ENCODE data around the gene GPR83. TPM values are rescaled to one million over a fixed set of nuclear protein-coding genes. Genes with fewer than 3 reads are reported as not detected.

GPR83 gene
- total RNA-seq, 2 experiments from 2014 or later: 0.03 to 0.10 TPM

- POLR2A ChIA-PET: interaction anchor here (0.7 to 1.2 kb wide), 2 partner anchors 21 to 227 kb away, joined by 3 to 4 read pairs; no protein-coding TSS in a partner anchor
- Histone ChIP-seq H3K9me3 (ENCODE audit: low read length) (peaks cover 7% of the 10 kb centered on the region; the same call in 1 of the 2 replicates), H3K36me3 (ENCODE audit: insufficient read depth, low read length) (peaks cover 69% of the 10 kb centered on the region), H4K20me1 (ENCODE audit: insufficient read depth, low read length) (no peaks in the 10 kb centered on the region), H3K4me1 (ENCODE audit: insufficient read depth, low read length, poor library complexity, severe bottlenecking) (no peaks in the 10 kb centered on the region), H3K27ac (ENCODE audit: low read depth, low read length, poor library complexity, severe bottlenecking) (no peak overlapping the region), H3K79me2 (ENCODE audit: insufficient read depth, low read depth, low read length) (no peaks in the 10 kb centered on the region), H3K4me3 (ENCODE audit: low read depth, low read length, poor library complexity, severe bottlenecking) (no peak overlapping the region), H3K4me2 (ENCODE audit: low read length) (no peak overlapping the region), H3K9me2 (ENCODE audit: insufficient read depth, low read length) (no peaks in the 10 kb centered on the region), H2AFZ (ENCODE audit: low read length) (no peak overlapping the region)
- CTCF ChIA-PET (ENCODE audit: unreplicated experiment): no interaction called here
- intact Hi-C loops (cut with micrococcal nuclease; ENCODE audit: unreplicated experiment): no loop called here
- no peak for DNase-seq (ENCODE audit: low spot score)
- no peak for TF ChIP-seq EZH2phosphoT487 (IDR thresholded peaks at IDR 0.05; ENCODE audit: borderline replicate concordance, low read depth, low read length)
- no peak for TF ChIP-seq CTCF (conservative IDR thresholded peaks at IDR 0.05; ENCODE audit: low read length)
- BruUV-seq (replicated peaks): no TSS peak
Observed at GRCh38 chr11:94449437-94449836, 48.2 kb upstream of the GPR83 start.

DNA sequence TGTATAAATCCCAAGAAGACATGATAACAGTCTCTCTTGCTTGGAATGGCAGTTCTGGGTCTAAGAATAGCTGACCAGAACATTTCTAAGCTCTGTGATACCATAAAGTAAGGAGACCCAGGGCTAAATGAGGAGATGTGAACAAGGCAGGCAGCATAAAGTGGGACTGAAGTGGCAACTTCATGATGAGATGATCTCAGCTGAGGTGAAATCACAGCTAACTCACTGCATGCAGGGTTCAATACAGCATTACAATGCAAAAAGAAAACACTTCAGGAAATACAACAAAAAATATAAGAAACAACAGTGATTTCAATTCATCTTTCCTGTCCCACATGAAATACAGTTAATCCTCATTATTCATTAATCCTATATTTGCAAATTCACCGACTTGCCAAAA, 47.8 kb upstream of the GPR83 start:
- POLR2A ChIA-PET: interaction anchor here (0.7 to 1.2 kb wide), 2 partner anchors 21 to 228 kb away, joined by 3 to 4 read pairs; no protein-coding TSS in a partner anchor
- intact Hi-C loops (cut with micrococcal nuclease; ENCODE audit: unreplicated experiment): no loop called here
- no peak overlapping the region for H3K27ac ChIP-seq (ENCODE audit: low read depth, low read length, poor library complexity, severe bottlenecking)
- CTCF ChIA-PET (ENCODE audit: unreplicated experiment): no interaction called here
- no peaks in the 10 kb centered on the region for H3K9me2 ChIP-seq (ENCODE audit: insufficient read depth, low read length)
- H4K20me1 ChIP-seq (ENCODE audit: insufficient read depth, low read length): no peaks in the 10 kb centered on the region
- H2AFZ ChIP-seq (ENCODE audit: low read length): no peak overlapping the region
- TF ChIP-seq CTCF (conservative IDR thresholded peaks at IDR 0.05; ENCODE audit: low read length) (no peak), EZH2phosphoT487 (IDR thresholded peaks at IDR 0.05; ENCODE audit: borderline replicate concordance, low read depth, low read length) (no peak)
- no peak for DNase-seq (ENCODE audit: low spot score)
- H3K9me3 ChIP-seq (ENCODE audit: low read length): peaks cover 7% of the 10 kb centered on the region; the same call in 1 of the 2 replicates
- H3K79me2 ChIP-seq (ENCODE audit: insufficient read depth, low read depth, low read length): no peaks in the 10 kb centered on the region
- no peaks in the 10 kb centered on the region for H3K4me1 ChIP-seq (ENCODE audit: insufficient read depth, low read length, poor library complexity, severe bottlenecking)
- H3K36me3 ChIP-seq (ENCODE audit: insufficient read depth, low read length): peaks cover 69% of the 10 kb centered on the region
- H3K4me3 ChIP-seq (ENCODE audit: low read depth, low read length, poor library complexity, severe bottlenecking): no peak overlapping the region
- H3K4me2 ChIP-seq (ENCODE audit: low read length): no peak overlapping the region
- BruUV-seq (replicated peaks): no TSS peak

- no peaks in the 10 kb centered on the region for H4K20me1 ChIP-seq (ENCODE audit: insufficient read depth, low read length)
- no peak overlapping the region for H2AFZ ChIP-seq (ENCODE audit: low read length)
- no peak overlapping the region for H3K27ac ChIP-seq (ENCODE audit: low read depth, low read length, poor library complexity, severe bottlenecking)
- no peak overlapping the region for H3K4me2 ChIP-seq (ENCODE audit: low read length)
- H3K36me3 ChIP-seq (ENCODE audit: insufficient read depth, low read length): peaks cover 68% of the 10 kb centered on the region
- ChIA-PET POLR2A (interaction anchor here (0.7 to 1.1 kb wide), 2 partner anchors 10 to 448 kb away, joined by 4 to 5 read pairs; no protein-coding TSS in a partner anchor), CTCF (ENCODE audit: unreplicated experiment) (no interaction called here)
- H3K79me2 ChIP-seq (ENCODE audit: insufficient read depth, low read depth, low read length): no peaks in the 10 kb centered on the region
- H3K4me1 ChIP-seq (ENCODE audit: insufficient read depth, low read length, poor library complexity, severe bottlenecking): no peaks in the 10 kb centered on the region
- DNase-seq (ENCODE audit: low spot score): no peak
- no TSS peak for BruUV-seq (replicated peaks)
- no peaks in the 10 kb centered on the region for H3K9me2 ChIP-seq (ENCODE audit: insufficient read depth, low read length)
- TF ChIP-seq EZH2phosphoT487 (IDR thresholded peaks at IDR 0.05; ENCODE audit: borderline replicate concordance, low read depth, low read length): no peak
- TF ChIP-seq CTCF (conservative IDR thresholded peaks at IDR 0.05; ENCODE audit: low read length): no peak
- intact Hi-C loops (cut with micrococcal nuclease; ENCODE audit: unreplicated experiment): no loop called here
- H3K9me3 ChIP-seq (ENCODE audit: low read length): no peaks in the 10 kb centered on the region
- no peak overlapping the region for H3K4me3 ChIP-seq (ENCODE audit: low read depth, low read length, poor library complexity, severe bottlenecking)
Observed at GRCh38 chr11:94447149-94447548, 45.9 kb upstream of the GPR83 start.
